HG02678 (cell line): ENCODE measurements around the gene MRPL42.
"Not testable (repeated sequence)": the region's sequence is repeated elsewhere in the genome, so short reads cannot be mapped to it uniquely, and the experiment has no call there.

Experiments
- ATAC-seq: cut with Tn5 transposase; IDR thresholded peaks from one replicate; pipeline ENCODE4 v1.9.1; 2021; ENCODE audit warnings: mild to moderate bottlenecking, moderate library complexity; ENCODE audit not compliant: unreplicated experiment

Gene MRPL42

DNA sequence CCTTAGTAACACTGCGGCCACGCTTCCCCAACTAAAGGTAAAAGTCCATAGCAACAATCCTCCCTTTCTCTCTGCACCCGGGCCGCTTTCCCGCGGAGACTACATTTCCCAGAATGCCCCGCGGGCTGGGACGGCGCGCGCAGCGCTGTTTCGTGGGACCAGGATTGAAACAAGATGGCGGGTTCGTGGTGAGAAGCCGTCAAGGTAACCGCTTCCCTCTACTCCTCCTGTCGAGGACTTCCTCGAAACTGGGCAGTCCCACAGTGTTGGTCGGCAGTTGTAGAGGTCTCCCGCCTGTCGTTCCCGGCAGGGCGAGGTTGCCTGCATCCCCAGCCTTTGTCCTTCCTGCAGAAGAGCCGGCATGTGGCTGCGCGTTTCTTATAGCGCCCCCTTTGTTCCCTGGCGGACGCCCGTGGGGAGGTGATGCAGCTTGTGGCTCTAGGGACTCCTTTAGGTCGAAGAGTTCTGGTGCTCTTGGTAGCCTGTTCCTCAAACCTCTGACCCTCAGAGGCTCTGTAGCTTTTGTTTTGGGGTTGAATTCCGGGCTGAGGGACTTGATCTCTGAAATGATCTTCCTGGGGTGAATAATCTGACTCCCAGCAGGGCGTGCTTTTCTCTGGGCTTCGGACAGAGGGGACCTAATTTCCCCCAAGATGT is at the start of gene MRPL42:
TSS of gene MRPL42 (plus strand) at position 164 of the 657 bp plus-strand sequence. CDS start 1,772 bp downstream, outside the sequence.
- ATAC-seq = peak; percentile 91

DNA sequence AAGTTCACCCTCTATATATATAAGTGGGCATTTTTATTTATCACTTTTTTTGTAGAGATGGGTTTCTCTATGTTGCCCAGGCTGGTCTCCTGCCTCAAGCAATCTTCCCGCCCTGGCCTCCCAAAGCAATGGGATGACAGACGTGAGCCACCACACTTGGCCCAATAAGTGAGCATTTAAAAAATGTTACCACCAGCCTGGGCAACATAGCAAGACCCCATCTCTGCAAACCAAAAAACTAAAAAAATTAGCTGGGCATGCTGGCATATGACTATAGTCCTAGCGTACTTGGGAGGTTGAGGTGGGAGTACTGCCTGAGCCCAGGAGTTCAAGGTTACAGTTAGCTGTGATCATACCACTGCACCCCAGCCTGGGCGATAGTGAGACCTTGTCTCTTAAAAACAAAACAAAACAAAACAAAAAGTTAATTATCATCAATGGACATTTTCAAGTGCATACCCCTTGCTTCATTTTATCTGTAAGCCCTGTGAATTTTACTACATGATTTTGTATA is 49.3 kb upstream of the MRPL42 start:
- no peak for ATAC-seq

GRCh38 chr12:93419388-93420034 is 47.8 kb upstream of the MRPL42 start:
- peak; percentile 32 for ATAC-seq

- no peak for ATAC-seq
Measured at GRCh38 chr12:93422050-93422449, 45.3 kb upstream of the MRPL42 start.

DNA sequence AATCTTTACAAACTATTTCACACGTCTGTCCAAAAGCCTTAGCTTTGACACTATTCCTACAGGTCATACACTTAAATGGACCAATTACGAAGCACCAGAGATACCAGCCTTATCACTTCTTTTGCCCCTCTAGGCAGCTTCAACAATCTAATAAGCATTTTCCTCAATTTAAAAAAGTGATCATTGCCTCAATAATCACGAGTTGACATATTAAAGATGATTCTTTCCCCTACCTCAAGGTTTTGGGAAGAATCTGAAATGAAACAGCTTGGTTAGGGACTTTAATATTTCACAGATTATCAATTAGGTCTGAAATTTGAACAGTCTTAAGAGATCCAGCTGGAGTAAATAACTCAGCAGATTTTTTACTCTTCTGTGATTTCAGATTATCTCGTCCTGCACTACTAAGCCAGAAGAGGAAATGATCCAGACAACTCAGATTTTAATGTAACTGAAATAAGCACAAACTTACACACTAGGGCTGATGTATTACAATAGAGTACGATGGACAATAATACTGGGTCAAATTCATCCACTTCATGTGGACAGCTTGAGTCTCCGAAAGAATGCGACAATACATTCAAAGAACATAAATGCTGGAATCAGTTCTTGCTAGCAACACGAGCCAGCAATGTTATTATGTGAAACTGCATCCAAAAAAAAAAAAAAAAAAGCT is 41.4 kb upstream of the MRPL42 start:
- ATAC-seq = no peak

DNA sequence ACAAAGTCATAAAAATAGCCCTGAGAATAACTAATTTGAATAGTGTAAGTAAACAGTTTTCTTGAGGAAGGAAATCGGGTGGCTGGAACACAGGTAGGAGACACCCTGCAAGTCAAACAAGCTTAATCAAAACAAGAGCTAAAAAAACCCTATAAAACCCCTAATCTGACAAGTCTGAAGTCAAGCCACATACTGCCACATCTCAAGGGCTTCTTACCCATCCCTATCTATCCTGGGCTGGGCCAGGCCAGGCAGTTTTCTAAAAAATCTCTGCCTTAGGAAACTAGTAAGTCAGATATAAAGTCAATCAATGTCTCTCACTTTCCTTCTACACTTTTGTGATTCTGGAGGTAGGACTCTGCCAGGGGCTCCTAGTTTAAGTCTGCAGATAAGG is 40.9 kb upstream of the MRPL42 start:
- ATAC-seq = no peak

DNA sequence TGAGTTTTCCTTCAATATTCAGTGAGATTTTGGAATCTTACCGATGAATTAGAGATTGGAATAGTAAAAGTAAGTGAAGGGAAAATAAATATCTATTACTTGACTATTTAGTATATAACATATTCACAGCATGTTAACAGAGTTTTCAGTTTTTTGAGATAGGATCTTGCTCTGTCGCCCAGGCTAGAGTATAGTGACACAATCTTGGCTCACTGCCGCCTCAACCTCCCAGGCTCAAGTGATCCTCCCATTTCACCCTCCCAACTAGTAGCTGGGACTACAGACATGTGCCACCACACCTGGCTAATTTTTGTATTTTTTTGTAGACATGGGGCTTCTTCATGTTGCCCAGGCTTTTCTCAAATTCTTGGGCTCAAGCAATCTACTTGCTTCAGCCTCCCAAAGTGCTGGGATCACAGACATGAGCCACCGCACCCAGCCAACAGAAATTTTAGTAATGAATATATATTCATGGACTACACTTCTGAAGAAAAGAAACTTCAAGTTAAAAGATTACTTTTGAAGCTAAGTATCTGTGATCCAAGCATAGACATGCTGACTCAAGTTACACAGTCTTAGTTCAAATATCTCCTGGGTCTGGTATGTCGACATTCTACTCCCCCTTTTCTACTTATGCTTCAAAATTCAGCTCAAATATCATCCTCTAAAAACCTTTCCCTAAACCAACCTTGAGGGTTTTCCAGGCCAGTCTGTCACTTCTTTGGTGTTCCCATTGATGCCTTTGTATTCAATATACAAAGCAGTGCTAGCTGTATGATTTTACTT is 39.3 kb upstream of the MRPL42 start:
- ATAC-seq = no peak

DNA sequence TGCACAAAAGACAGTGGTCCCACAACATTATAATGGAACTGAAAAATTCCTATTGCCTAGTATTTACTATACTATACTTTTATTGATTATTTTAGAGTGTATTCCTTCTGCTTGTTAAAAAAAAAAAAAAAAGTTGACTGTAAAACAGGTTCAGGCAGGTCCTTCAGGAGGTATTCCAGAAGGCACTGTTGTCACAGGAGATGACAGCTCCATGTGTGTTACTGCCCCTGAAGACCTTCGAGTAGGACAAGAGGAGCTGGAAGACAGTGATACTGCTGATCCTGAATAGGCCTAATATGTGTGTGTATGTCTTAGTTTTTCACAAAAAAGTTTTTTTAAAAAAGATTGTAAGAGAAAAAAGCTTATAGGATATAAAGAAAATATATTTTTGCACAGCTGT is 37.9 kb upstream of the MRPL42 start:
- ATAC-seq = no peak

DNA sequence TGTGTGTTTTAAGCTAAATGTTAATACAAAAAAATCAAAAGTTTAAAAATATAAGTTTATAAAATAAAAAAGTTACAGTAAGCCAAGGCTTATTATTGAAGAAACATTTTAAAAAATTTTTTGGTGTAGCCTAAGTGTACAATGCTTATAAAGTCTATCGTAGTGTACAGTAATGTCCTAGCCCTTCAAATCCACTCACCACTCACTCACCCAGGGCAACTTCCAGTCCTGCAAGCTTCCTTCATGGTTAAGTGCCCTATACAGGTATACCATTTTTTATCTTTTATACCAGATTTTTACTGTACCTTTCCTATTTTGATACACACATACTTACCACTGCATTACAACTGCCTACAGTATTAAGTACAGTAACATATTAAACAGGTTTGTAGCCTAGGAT is 37.5 kb upstream of the MRPL42 start:
- ATAC-seq = no peak

GRCh38 chr12:93430280-93430679 is 37.0 kb upstream of the MRPL42 start:
- no peak for ATAC-seq

GRCh38 chr12:93432031-93432430 is 35.3 kb upstream of the MRPL42 start:
- ATAC-seq = not testable (repeated sequence)

DNA sequence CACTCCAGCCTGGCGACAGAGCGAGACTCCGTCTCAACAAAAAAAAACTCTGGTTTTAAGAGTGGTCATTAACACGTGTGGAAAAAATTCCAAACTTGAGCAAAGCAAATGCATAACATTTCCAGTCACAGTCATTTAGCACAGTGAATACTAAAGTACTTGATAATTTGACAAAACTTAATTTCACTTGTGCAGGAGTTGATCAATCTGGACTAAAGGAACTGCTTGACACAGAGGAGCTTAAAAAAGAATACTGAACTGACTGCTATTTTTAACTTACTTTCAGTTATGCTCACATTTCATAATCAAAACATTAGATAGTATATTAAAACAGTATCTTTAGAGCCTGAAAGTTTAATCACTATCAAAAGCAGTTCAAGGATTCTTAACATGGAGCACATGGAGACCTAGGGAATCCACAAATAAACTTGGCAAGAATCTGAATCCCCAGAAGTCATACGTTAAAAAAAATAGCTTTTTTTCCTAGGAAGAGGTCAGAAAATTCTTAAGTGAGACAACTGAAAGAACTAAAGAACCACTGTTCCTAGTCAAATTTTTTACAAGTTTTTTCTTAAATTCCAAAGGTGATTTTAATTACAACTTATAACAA is 33.0 kb upstream of the MRPL42 start:
- ATAC-seq = no peak

GRCh38 chr12:93438266-93439050 is 28.9 kb upstream of the MRPL42 start:
- ATAC-seq = no peak

- no peak for ATAC-seq
Measured at GRCh38 chr12:93440043-93440835, 27.1 kb upstream of the MRPL42 start.

DNA sequence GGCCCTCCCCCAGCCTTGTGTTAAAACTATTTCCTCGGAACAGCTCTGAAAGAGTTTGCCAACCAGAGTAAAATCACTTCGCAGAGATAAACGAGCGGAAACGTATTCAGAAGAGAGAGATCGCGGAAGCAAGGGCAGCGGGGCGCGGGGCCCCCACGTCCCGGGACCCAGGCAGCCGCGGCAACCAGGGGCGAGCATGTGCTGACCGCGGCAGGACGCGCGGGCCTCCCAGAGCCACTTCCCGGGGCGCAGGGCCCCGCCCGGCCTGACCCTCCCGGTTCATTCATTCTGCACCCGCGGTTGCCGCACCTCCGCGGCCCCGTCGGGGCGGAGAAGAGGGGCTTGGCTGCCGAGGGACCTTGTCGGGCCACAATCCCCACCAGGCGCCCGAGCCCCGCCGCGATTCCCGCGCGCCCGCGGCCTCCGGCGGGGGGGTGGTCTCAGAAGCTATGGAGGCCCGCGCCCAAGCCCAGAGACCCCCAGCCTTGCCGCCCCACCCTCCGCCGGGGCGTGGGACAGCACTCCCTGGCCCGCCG is 26.2 kb upstream of the MRPL42 start:
- ATAC-seq = no peak

- peak; percentile 82 for ATAC-seq
Measured at GRCh38 chr12:93441617-93442410, 25.5 kb upstream of the MRPL42 start, which contains the start of gene UBE2N. TSS of gene UBE2N (minus strand) at chr12:93441947. CDS start at chr12:93441884, 63 bp downstream.

DNA sequence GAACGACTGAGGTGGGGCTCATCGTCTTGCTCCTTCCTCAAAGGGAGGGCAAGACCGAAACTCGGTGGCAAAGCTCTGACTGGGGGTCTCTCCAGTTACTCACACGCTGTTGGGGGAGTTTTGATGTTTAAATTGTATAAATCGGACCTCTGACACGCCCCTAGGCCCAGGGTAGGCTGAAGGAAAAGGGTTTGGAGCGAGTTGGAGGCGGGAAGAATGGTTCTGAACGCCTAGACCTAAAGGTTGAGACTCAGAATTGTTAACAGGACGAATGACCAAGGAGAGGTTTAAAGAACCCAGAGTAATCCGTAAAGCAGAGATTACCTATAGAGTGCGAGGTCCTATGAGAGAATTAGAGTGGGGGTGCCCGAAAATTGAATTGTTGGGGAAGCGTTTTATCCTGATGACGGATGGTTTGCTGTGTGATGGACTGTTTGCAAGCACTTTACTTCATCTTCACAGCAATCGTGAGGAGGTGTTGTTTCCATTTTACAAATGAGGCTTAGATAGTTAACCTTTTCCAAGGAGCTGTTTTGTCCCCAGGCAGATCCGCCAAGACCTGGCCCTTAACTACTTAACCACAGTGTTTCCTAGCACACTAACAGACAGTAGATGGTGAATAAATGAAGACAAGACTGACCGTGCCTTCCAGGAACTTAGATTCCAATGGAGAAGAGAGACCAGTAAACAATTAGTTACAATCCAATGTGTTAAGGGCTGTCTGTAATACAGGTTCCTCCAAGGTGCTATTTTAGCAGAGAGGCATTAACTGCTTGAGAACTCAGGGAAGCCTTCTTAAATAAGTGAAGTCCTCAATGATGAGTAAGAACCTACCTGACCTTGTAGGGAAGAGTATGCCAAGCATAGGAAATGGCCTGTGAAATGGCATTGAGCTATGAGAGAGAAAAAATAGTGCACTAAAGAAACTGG is 24.6 kb upstream of the MRPL42 start:
- ATAC-seq = no peak
